Measurements from ENCODE around the gene NOG.

GRCh38 chr17:56629531-56630075, 36.1 kb downstream of the NOG start:
- no peak for TF ChIP-seq CTCF (IDR thresholded peaks at IDR 0.05)
- TF ChIP-seq POLR2A (IDR thresholded peaks at IDR 0.05): no peak

Measured in prostate gland (tissue), 2 donors.